ENCODE results near the gene IL12RB1.

The IL12RB1 gene

GRCh38 chr19:18085702-18086457 lies 854 bp downstream of the IL12RB1 start:
- no peak for DNase-seq

- no peak for DNase-seq
Observed at GRCh38 chr19:18083929-18084684, 2.6 kb downstream of the IL12RB1 start.

- DNase-seq = no peak
Observed at GRCh38 chr19:18074192-18074591, 12.5 kb downstream of the IL12RB1 start.

DNA sequence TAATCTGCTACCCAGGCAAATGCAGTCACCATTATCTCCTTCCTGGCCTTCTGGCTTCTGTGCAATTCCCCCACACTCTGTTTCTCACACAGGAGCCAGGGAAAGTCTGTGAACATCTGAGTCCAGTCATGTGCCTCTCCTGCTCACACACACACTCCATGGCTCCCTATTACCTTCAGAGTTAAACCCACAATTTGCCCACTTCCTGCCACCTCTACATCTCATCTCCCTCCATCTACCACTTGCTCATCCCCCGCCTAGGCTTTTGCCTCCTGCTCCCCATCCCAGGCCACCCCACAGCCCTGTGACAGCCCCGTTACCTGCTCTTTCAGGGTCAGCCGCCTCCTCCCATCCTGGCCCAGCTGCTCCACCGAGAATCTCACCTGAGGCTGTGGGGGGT lies 13.5 kb downstream of the IL12RB1 start:
- DNase-seq = no peak

DNA sequence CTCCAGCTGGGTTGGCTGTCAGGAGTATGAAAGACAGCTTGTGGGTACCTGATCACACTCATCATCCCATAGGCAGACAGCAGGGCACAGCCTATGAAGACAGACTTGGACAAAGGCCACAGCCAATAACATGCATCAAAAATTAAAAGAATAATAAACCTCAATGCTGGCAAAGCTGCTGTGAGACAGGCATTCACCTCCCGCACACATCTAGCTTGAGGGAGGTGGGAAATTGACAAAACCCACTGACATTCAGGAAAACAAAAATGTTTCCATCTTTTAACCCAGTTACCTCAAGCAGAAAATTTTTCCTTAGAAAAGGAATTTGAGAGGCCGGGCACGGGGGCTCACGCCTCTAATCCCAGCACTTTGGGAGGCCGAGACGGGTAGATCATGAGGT lies 14.4 kb downstream of the IL12RB1 start:
- DNase-seq = no peak

DNA sequence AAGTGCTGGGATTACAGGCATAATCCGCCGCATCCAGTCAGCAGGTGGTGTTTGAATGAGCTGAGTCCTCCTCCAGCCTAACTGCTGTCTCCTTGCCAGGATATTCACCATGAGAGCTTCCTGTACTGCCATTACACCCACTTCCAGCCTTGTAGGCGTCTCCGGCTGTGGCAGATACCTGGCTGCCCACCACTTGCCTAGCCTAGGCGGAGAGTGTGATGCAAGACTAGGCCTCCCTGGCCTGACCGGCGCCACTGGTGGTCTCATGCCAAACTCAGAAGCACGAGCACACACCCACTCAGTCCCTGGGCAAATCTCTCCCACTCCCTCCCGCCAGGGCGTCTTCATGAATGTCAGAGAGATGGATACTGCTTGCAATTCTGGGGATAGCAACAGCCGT lies 16.6 kb downstream of the IL12RB1 start:
- no peak for DNase-seq

GRCh38 chr19:18069383-18069782 lies 17.4 kb downstream of the IL12RB1 start:
- no peak for DNase-seq

GRCh38 chr19:18068395-18068794 lies 18.3 kb downstream of the IL12RB1 start:
- no peak for DNase-seq

DNA sequence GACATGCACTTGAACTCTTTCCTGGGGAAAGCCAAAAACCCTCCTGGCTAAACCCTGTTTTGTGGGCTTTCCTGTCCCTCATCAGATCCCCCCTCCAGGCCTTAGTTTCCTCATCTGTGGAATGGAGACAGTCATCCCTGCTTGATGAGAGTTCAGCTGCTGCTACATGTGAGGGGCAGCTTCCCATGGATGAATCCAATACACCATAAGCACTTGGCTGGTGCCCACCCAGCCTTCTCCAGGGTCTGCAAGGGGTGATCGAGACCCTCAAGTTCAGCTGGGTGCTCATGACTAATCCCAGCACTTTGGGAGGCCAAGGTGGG lies 21.6 kb downstream of the IL12RB1 start:
- no peak for DNase-seq

DNA sequence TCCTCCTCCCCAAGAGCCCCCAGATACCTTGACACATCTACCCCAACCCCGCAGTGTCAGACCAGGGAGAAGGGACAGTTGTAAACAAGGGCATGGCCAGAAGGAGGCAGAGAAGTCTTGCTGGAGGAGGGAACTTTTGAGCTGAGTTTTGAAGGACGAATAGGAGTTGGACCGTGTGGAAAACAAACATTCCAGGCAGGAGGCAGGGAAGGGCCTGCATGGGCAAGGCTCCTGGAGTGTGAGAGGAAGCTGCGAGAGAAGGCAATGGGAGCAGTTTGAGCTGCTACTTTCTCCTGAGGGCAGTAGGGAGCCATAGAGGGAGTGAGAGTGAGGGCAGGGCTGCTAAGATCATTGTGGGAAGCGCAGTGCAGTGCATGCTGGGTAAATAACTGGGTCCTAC lies 23.3 kb downstream of the IL12RB1 start:
- DNase-seq = peak; percentile 33

- DNase-seq = no peak
Observed at GRCh38 chr19:18062028-18062427, 24.7 kb downstream of the IL12RB1 start.

DNA sequence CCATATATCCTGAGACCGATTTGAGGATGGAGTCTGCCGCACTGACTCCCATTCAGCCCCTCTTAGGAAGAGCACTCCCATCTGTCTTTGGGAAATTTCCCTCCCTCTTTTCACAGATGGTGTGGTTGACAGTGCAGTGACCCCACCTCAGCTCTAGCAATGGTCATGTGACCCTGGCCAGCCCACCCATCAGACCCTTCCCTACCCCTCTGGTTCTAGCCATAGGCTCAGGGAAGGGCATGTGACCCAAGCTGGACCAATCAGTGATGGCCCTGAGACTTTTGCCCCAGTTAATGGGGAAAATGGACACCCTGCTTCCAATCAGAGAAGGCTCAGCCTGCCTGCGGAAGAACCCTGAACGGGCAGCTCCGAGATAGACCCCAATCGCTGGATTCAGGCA lies 26.3 kb downstream of the IL12RB1 start:
- DNase-seq = no peak

- DNase-seq = no peak
Observed at GRCh38 chr19:18059902-18060301, 26.8 kb downstream of the IL12RB1 start.

DNA sequence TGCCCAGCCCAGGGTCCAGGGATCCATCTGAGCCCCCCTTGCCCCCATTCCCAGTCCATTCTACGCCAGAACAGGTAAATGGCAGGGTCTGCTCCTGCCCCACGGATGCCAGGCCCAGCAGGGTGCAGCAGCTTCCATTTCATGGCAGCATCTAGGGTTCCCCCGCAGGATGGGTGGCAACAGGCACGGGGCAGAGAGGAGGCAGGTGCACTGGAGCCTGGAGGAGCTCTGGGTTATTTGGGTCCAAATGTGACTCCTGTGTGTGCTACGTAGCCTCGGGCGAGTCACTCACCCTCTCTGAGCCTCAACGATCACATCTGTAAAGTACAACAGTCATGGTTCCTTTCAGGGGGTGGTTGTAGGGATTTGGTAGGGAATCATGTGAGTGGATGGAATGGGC lies 27.4 kb downstream of the IL12RB1 start:
- DNase-seq = no peak

DNA sequence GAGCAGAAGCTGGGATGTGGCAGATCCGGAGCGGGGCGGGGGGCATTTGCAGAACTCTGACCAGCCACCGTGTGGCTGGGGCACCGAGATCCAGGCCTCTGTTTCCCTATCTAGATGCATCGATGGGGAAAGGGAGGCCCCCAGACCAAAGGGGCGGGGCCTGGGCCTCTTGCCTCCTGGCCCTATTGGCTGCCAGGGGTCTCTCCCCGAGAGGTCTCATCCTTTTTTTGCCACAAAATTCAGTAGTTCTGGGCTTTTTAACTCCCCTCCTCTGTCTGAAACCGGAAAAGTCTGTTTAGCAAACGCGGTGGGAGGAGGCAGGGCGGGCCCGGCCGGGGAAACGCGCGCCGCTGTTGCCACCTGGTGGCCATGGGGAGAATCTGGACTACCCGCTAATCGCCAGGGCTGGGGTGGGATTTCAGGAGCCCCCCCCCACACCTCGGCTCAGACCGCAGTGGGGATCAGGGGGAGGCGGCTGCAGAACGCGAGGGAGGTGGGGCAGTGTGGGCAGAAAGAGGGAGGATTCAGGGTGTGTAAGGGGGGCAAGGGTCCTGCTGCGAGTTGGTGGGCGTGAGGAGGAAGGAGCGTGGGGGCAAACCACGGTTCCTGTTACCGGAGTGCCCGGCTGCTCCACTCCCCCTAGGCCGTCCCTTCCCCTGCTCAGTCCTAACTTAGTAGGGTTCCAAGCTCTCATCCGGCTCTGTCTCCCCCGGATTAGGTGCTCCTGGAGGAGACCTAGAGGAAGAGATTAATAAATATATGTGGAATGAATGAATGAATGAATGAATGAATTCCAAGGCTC lies 28.3 kb downstream of the IL12RB1 start:
- DNase-seq = peak; percentile 76

GRCh38 chr19:18057557-18057956 lies 29.2 kb downstream of the IL12RB1 start:
- DNase-seq = no peak

DNA sequence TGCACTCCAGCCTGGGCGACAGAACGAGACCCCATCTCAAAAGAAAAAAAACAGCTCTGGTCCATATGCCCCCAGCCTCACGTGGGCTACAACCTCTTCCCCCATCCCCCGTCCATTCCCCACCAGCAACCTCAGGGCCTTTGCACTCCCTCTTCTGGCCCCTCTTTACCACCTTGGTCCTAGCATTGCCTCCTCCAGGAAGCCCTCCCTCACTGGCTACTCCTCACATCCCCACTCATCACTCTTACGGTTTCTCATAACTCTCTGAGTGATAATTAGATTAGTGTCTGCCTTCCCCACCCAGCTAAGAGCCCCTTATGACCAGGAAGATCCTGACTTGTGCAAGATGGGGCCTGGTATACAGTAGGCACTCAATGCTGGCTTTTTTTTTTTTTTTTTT lies 30.8 kb downstream of the IL12RB1 start:
- DNase-seq = no peak

DNA sequence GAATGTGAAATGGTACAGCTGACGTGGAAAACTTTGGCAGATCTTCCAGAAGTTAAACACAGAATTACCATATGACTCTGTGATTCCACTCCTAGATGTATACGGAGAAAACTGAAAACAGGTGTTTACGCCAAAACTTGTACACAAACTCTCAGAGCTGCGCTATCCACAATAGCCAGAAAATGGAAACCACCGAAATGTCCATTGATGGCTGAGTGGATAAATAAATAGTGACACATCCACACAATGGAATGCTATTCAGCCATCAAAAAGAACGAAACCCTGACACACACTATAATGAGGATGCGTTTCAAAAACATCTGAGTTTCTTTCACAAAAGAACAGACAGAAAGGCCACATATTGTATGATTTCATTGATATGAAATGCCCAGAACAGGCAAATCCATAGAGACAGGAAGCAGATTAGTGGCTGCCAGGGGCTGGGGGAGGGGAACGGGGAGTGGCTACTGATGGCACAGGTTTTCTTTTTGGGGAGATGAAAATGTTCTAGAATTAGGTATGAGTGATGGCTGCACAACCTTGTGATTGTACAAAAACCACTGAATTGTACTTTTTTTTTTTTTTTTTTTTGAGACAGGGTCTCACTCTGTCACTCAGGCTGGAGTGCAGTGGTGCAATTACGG lies 33.0 kb downstream of the IL12RB1 start:
- DNase-seq = no peak

GRCh38 chr19:18051887-18052286 lies 34.8 kb downstream of the IL12RB1 start:
- DNase-seq = no peak

DNA sequence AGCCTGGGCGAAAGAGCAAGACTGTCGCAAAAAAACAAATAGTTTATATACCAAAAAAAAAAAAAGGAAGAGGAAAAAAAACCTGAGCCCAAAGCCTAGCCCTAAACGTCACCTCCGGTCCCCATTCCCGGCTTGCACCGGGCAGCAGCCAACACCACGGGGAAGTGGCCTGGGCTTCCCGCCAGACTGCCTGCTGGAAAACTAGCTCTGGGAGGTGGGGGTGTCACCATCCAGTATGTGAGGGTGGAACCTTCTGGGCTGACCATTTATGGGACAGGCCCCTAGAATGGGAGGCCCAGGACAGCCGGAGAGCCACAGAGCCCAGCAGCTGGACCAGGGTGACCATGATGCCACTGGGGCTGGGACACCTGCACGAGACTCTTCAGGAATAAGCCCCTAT lies 37.3 kb downstream of the IL12RB1 start:
- DNase-seq = no peak

DNA sequence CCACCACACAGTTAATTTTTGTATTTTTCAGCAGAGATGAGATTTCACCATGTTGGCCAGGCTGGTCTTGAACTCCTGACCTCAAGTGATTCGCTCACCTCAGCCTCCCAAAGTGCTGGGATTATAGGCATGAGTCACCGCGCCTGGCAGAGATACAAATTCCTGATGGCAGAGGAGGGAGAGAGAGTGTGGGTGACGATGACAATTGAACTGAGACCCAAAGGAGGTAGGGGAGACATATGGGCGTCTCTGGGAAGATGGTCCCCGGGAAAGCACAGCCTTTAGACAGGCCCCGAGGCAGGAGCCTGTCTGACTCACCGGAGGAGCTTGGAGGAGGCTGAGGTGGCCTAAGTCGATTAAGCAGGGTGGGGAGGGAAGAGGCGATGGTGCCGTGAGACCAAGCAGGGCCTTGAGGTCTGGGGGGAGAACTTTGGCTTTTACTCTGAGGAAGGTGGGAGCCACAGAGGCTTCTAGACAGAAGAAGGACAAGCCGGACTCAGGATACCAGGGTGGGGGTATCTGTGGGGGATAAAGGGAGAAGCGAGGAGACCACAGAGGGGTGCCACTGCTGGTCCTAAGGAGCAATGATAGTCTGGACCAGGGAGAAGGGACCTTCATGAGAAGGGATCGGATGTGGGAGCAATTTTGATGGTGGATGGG lies 40.5 kb downstream of the IL12RB1 start:
- no peak for DNase-seq

GRCh38 chr19:18045307-18046050 lies 41.3 kb downstream of the IL12RB1 start:
- no peak for DNase-seq

All from activated T-cell treated with anti-CD3 and anti-CD28 coated beads for 4 hours (primary cell).